22Rv1 (cell line): ENCODE results near the gene PAQR5.

ENCODE experiments used
- CTCF ChIP-seq: fragments of 450-650 bp; IDR thresholded peaks from 2 replicates; pipeline ENCODE4 v1.5.1; 2017; ENCODE audit warnings: mild to moderate bottlenecking
- ZFX ChIP-seq: fragments of 450-650 bp; IDR thresholded peaks from 2 replicates; pipeline ENCODE4 v1.6.1; 2017; ENCODE audit warnings: antibody characterized with exemption, borderline replicate concordance

DNA sequence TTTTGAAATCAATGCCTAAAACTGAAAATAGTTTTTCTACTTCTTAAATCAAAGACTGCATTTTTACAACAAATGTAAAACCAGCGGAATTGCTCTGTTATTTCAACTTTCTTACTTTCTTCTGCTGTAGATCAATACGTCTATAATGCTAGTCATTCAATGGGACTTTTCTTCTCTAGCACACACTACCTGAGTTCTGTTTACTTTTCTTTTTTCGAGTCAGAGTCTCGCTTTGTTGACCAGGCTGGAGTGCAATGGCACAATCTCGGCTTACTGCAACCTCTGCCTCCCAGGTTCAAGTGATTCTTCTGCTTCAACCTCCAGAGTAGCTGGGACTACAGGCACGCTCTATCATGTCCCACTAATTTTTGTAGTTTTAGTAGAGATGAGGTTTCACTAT is 74.7 kb downstream of the PAQR5 start:
- TF ChIP-seq CTCF: no peak
- TF ChIP-seq ZFX: no peak
